SK-N-SH (cell line): ENCODE data around the gene TEAD3. TPM values are rescaled to one million over a fixed set of nuclear protein-coding genes. Genes with fewer than 3 reads are reported as not detected.
A peak's percentile ranks its signal among the peaks of the same experiment; 100 is the strongest.

ENCODE experiments used
- EZH2phosphoT487 ChIP-seq: fragments of 200-600 bp; sonication (generic); IDR thresholded peaks from 2 replicates; pipeline ENCODE4 v1.6.1; 2017; ENCODE audit warnings: low read depth, mixed run types, mild to moderate bottlenecking, antibody characterized with exemption, moderate library complexity, borderline replicate concordance
- FOXM1 ChIP-seq: IDR thresholded peaks from 2 replicates; pipeline ENCODE4 v1.4.0; 2012; ENCODE audit warnings: low read depth, mild to moderate bottlenecking
- GATA2 ChIP-seq: sonication (generic); formaldehyde crosslinking; IDR thresholded peaks from 2 replicates; pipeline ENCODE4 v1.5.0; 2020; ENCODE audit warnings: mild to moderate bottlenecking, missing genetic modification reagents
- IRF3 ChIP-seq: fragments of 150-350 bp; IDR thresholded peaks from 2 replicates; pipeline ENCODE4 v1.6.1; 2016; ENCODE audit warnings: mild to moderate bottlenecking, low read depth, low read length
- MAX ChIP-seq: IDR thresholded peaks from 2 replicates; pipeline ENCODE4 v1.4.0; 2012; ENCODE audit warnings: low read depth
- NRF1 ChIP-seq: IDR thresholded peaks from 2 replicates; pipeline ENCODE4 v1.6.1; 2012; ENCODE audit warnings: low read depth, mild to moderate bottlenecking, low read length
- PBX3 ChIP-seq: IDR thresholded peaks from 2 replicates; pipeline ENCODE4; 2012
- REST ChIP-seq: IDR thresholded peaks from 2 replicates; pipeline ENCODE4 v1.6.1; 2012; ENCODE audit warnings: mild to moderate bottlenecking, low read depth, low read length, moderate library complexity
- USF1 ChIP-seq: IDR thresholded peaks from 2 replicates; pipeline ENCODE4 v1.4.0; 2012; ENCODE audit warnings: low read depth, borderline replicate concordance
- polyA plus RNA-seq, 3 experiments: library from polyadenylated mRNA; depleted of rRNA; stranded (reverse); fragments of >200 nt; gene quantifications; 2 replicates each; pipeline ENCODE4 v1.2.3, GENCODE V29; 2012

The TEAD3 gene
- polyA plus RNA-seq, 1 of the 3 experiments (the other 2 are of a cell fraction), result 7.1 TPM

- TF ChIP-seq REST (no peak), USF1 (no peak), FOXM1 (no peak), NRF1 (peak; percentile 26; the same call in 1 of the 2 replicates), PBX3 (no peak), IRF3 (no peak), EZH2phosphoT487 (no peak), GATA2 (CRISPR knock-in tag) (no peak), MAX (peak; percentile 42; the same call in 1 of the 2 replicates)
These were observed 44.4 kb downstream of the TEAD3 start, which contains the start of gene FANCE (continued) for GRCh38 chr6:35452183-35453090.
